Trophoblast cell (in vitro differentiated cells and primary cell): ENCODE measurements around the gene CNR1.

Source experiments
- DNase-seq, 2 donors: peaks; one replicate each; pipeline ENCODE4 v3.0.0-alpha.2; 2016
- H2AFZ ChIP-seq: 2 replicates; pipeline ENCODE4 v1.6.1; 2013; ENCODE audit warnings: low read length, moderate library complexity, mild to moderate bottlenecking; ENCODE audit not compliant: insufficient read depth, poor library complexity
- H2AK5ac ChIP-seq: 2 replicates; pipeline ENCODE4 v1.6.1; 2013; ENCODE audit warnings: mild to moderate bottlenecking, low read length
- H2BK120ac ChIP-seq: 2 replicates; pipeline ENCODE4 v1.6.1; 2013; ENCODE audit warnings: low read length, mild to moderate bottlenecking, moderate library complexity; ENCODE audit not compliant: insufficient read depth, poor library complexity
- H2BK12ac ChIP-seq: 2 replicates; pipeline ENCODE4 v1.6.1; 2013; ENCODE audit warnings: mild to moderate bottlenecking, low read length, moderate library complexity
- H2BK5ac ChIP-seq: 2 replicates; pipeline ENCODE4 v1.6.1; 2013; ENCODE audit warnings: low read length, low read depth, moderate library complexity, mild to moderate bottlenecking; ENCODE audit not compliant: poor library complexity
- H3K14ac ChIP-seq: 2 replicates; pipeline ENCODE4 v1.6.1; 2013; ENCODE audit warnings: mild to moderate bottlenecking, low read length
- H3K18ac ChIP-seq: 2 replicates; pipeline ENCODE4 v1.6.1; 2013; ENCODE audit warnings: mild to moderate bottlenecking, low read length
- H3K23ac ChIP-seq: 2 replicates; pipeline ENCODE4 v1.6.1; 2013; ENCODE audit warnings: low read length
- H3K27ac ChIP-seq: 2 replicates; pipeline ENCODE4 v1.5.1; 2013; ENCODE audit warnings: low read depth, mild to moderate bottlenecking, inconsistent platforms, low read length, moderate library complexity
- H3K27me3 ChIP-seq: 2 replicates; pipeline ENCODE4 v1.6.1; 2013; ENCODE audit warnings: inconsistent platforms, mild to moderate bottlenecking, low read length, moderate library complexity; ENCODE audit not compliant: insufficient read depth
- H3K36me3 ChIP-seq, 2 experiments: 1 replicate in 1 of 2; 2 replicates in 1 of 2; pipeline ENCODE4 v1.6.1; 2013; ENCODE audit warnings: low read length in 2 of 2, mild to moderate bottlenecking in 2 of 2, moderate library complexity in 1 of 2; ENCODE audit not compliant: insufficient read depth in 2 of 2, control insufficient read depth in 1 of 2
- H3K4ac ChIP-seq: 2 replicates; pipeline ENCODE4 v1.6.1; 2013; ENCODE audit warnings: low read depth, mild to moderate bottlenecking, low read length, moderate library complexity
- H3K4me1 ChIP-seq, 2 experiments: 1 replicate in 1 of 2; 2 replicates in 1 of 2; pipeline ENCODE4 v1.6.1; 2013; ENCODE audit warnings: low read length in 2 of 2, mild to moderate bottlenecking in 2 of 2, moderate library complexity in 1 of 2; ENCODE audit not compliant: insufficient read depth in 2 of 2, control insufficient read depth in 1 of 2
- H3K4me2 ChIP-seq: 2 replicates; pipeline ENCODE4 v1.6.1; 2013; ENCODE audit warnings: inconsistent platforms, mild to moderate bottlenecking, low read length, moderate library complexity
- H3K4me3 ChIP-seq: 2 replicates; pipeline ENCODE4 v1.5.1; 2013; ENCODE audit warnings: mild to moderate bottlenecking, low read depth, low read length, inconsistent platforms
- H3K79me1 ChIP-seq: one replicate; pipeline ENCODE4 v1.6.1; 2013; ENCODE audit warnings: low read length
- H3K79me2 ChIP-seq: 2 replicates; pipeline ENCODE4 v1.6.1; 2013; ENCODE audit warnings: low read length, mild to moderate bottlenecking; ENCODE audit not compliant: control insufficient read depth, insufficient read depth, poor library complexity
- H3K9ac ChIP-seq: 2 replicates; pipeline ENCODE4 v1.6.1; 2013; ENCODE audit warnings: mild to moderate bottlenecking, low read length
- H3K9me3 ChIP-seq: 2 replicates; pipeline ENCODE4 v1.6.1; 2013; ENCODE audit warnings: low read depth, mild to moderate bottlenecking, control low read depth, inconsistent platforms, low read length; ENCODE audit not compliant: insufficient read depth
- H4K12ac ChIP-seq: 2 replicates; pipeline ENCODE4 v1.6.1; 2013; ENCODE audit warnings: low read depth, mild to moderate bottlenecking, low read length, moderate library complexity
- H4K8ac ChIP-seq: 2 replicates; pipeline ENCODE4 v1.6.1; 2013; ENCODE audit warnings: low read depth, mild to moderate bottlenecking, low read length, moderate library complexity
- H4K91ac ChIP-seq: one replicate; pipeline ENCODE4 v1.6.1; 2013; ENCODE audit warnings: low read depth, mild to moderate bottlenecking, low read length, moderate library complexity
- WGBS: extraction: QIAGEN DNeasy Blood & Tissue Kit; methylation state at CpG from one replicate; pipeline ENCODE4 v1.1.7; 2013; ENCODE audit warnings: missing lambda C conversion rate; ENCODE audit not compliant: insufficient read length, insufficient coverage; ENCODE audit errors: extremely low coverage; 5-methylcytosine and 5-hydroxymethylcytosine counted together

The CNR1 gene

GRCh38 chr6:88115307-88115706 lies 50.8 kb downstream of the CNR1 start:
- no peak overlapping the region for H4K8ac ChIP-seq
- H4K91ac ChIP-seq = no peak overlapping the region
- no peak overlapping the region for H3K9ac ChIP-seq
- H2BK5ac ChIP-seq = no peak overlapping the region
- H3K23ac ChIP-seq = no peak overlapping the region
- H2BK120ac ChIP-seq = no peak overlapping the region
- no peaks in the 10 kb centered on the region for H3K9me3 ChIP-seq
- no peak overlapping the region for H2AFZ ChIP-seq
- no peak overlapping the region for H2AK5ac ChIP-seq
- H3K4me1 ChIP-seq = no peaks in the 10 kb centered on the region
- no peaks in the 10 kb centered on the region for H3K79me2 ChIP-seq
- no peaks in the 10 kb centered on the region for H3K79me1 ChIP-seq
- no peaks in the 10 kb centered on the region for H3K36me3 ChIP-seq
- no peak for DNase-seq
- no peak overlapping the region for H3K27ac ChIP-seq
- H3K18ac ChIP-seq = no peak overlapping the region
- H3K4ac ChIP-seq = no peak overlapping the region
- no CpG with 5 or more reads among the region's 2 CpGs for WGBS
- no peaks in the 10 kb centered on the region for H3K27me3 ChIP-seq
- H3K4me2 ChIP-seq = no peak overlapping the region
- no peak overlapping the region for H2BK12ac ChIP-seq
- no peak overlapping the region for H3K14ac ChIP-seq
- no peak overlapping the region for H3K4me3 ChIP-seq
- H4K12ac ChIP-seq = no peak overlapping the region

GRCh38 chr6:88114838-88115237 lies 51.3 kb downstream of the CNR1 start:
- Histone ChIP-seq H3K9ac (no peak overlapping the region), H3K27ac (no peak overlapping the region), H2BK120ac (no peak overlapping the region), H3K27me3 (no peaks in the 10 kb centered on the region), H3K23ac (no peak overlapping the region), H3K4me3 (no peak overlapping the region), H3K14ac (no peak overlapping the region), H2BK12ac (no peak overlapping the region), H3K4me2 (no peak overlapping the region), H4K91ac (no peak overlapping the region), H4K8ac (no peak overlapping the region), H2AFZ (no peak overlapping the region), H2BK5ac (no peak overlapping the region), H3K9me3 (no peaks in the 10 kb centered on the region), H2AK5ac (no peak overlapping the region), H3K36me3 (no peaks in the 10 kb centered on the region), H3K79me2 (no peaks in the 10 kb centered on the region), H3K18ac (no peak overlapping the region), H3K4ac (no peak overlapping the region), H3K79me1 (no peaks in the 10 kb centered on the region), H4K12ac (no peak overlapping the region), H3K4me1 (no peaks in the 10 kb centered on the region)
- WGBS = no CpG with 5 or more reads among the region's 2 CpGs
- no peak for DNase-seq

DNA sequence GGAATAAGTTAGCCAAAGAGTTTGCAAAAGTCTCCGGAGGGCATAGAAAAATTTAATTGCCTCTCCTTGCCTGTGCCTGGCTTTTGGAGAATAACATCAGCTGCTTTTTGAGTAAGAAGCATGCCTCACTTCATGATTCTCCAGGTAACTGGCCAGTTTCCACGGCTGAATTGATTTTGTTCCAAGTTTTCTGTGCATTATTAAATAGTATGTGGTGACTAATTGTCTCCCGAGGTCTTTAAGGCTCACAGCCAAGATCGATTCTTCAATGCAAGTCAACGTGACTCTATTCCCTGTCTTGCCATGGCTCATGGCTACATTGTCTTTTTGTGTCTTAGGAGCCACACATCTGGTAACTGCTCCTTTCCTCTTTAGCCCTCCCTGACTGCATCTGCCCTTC lies 54.2 kb downstream of the CNR1 start:
- Histone ChIP-seq H4K8ac (no peak overlapping the region), H3K23ac (no peak overlapping the region), H2BK120ac (no peak overlapping the region), H3K79me1 (no peaks in the 10 kb centered on the region), H3K36me3 (no peaks in the 10 kb centered on the region), H3K4me2 (no peak overlapping the region), H3K4me3 (no peak overlapping the region), H3K27me3 (no peaks in the 10 kb centered on the region), H3K14ac (no peak overlapping the region), H3K4ac (no peak overlapping the region), H3K79me2 (no peaks in the 10 kb centered on the region), H3K9me3 (no peaks in the 10 kb centered on the region), H3K18ac (no peak overlapping the region), H2BK5ac (no peak overlapping the region), H4K12ac (no peak overlapping the region), H3K4me1 (no peaks in the 10 kb centered on the region), H3K9ac (no peak overlapping the region), H3K27ac (no peak overlapping the region), H2BK12ac (no peak overlapping the region), H4K91ac (no peak overlapping the region), H2AFZ (no peak overlapping the region), H2AK5ac (no peak overlapping the region)
- no CpG with 5 or more reads among the region's 5 CpGs for WGBS
- DNase-seq = no peak

DNA sequence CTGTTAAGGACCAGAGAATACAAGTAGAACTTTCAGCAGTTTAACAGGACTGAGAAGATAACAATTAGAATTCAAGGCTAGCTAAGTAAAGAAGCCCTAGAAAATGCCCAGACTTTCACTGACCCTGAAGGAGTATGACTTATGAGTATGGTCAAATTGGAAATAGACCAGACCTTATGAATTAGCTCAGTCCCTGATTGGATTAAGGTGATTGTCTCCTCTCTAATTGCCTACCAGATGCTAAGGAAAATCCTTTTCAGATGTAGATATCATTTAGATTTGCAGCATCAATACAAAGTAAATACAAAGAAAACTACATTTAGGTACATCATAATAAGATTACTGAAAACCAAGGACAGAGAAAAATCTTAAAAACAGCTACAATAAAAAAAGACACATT lies 58.9 kb downstream of the CNR1 start:
- DNase-seq = no peak
- Histone ChIP-seq H3K14ac (no peak overlapping the region), H3K27me3 (no peaks in the 10 kb centered on the region), H4K91ac (no peak overlapping the region), H3K9me3 (no peaks in the 10 kb centered on the region), H3K4me1 (no peaks in the 10 kb centered on the region), H3K4me3 (no peak overlapping the region), H3K27ac (no peak overlapping the region), H3K79me2 (no peaks in the 10 kb centered on the region), H4K8ac (no peak overlapping the region), H2BK12ac (no peak overlapping the region), H3K36me3 (no peaks in the 10 kb centered on the region), H3K18ac (no peak overlapping the region), H3K4ac (no peak overlapping the region), H3K23ac (no peak overlapping the region), H3K79me1 (no peaks in the 10 kb centered on the region), H3K4me2 (no peak overlapping the region), H2BK120ac (no peak overlapping the region), H2AFZ (no peak overlapping the region), H2BK5ac (no peak overlapping the region), H2AK5ac (no peak overlapping the region), H3K9ac (no peak overlapping the region), H4K12ac (no peak overlapping the region)
